Fibroblast of pulmonary artery (primary cell): Measurements from ENCODE around the gene EXOC7.
"Not testable (repeated sequence)": the region's sequence is repeated elsewhere in the genome, so short reads cannot be mapped to it uniquely, and the experiment has no call there.

Experiments used
- DNase-seq: peaks from one replicate; pipeline ENCODE4 v3.0.0-alpha.2; 2010; ENCODE audit warnings: low read depth
- H3K4me3 ChIP-seq: replicated peaks from 2 replicates; pipeline ENCODE4 v1.5.1; 2011; ENCODE audit warnings: low read depth, mild to moderate bottlenecking, control low read depth, low read length, moderate library complexity
- CTCF ChIP-seq: IDR thresholded peaks from 2 replicates; pipeline ENCODE4 v1.5.1; 2011; ENCODE audit warnings: mild to moderate bottlenecking, control low read depth, low read length, inconsistent platforms; ENCODE audit errors: missing control alignments

Gene EXOC7

GRCh38 chr17:76046064-76046463, 57.5 kb downstream of the EXOC7 start:
- no peak overlapping the region for H3K4me3 ChIP-seq
- no peak for TF ChIP-seq CTCF
- DNase-seq, result no peak

- DNase-seq, H3K4me3 ChIP-seq: not testable (repeated sequence)
Observed at GRCh38 chr17:76044475-76045007, 59.0 kb downstream of the EXOC7 start.

- DNase-seq, H3K4me3 ChIP-seq: not testable (repeated sequence)
Observed at GRCh38 chr17:76042868-76043267, 60.7 kb downstream of the EXOC7 start.

- DNase-seq, result no peak
- TF ChIP-seq CTCF, result no peak
- no peak overlapping the region for H3K4me3 ChIP-seq
Observed at GRCh38 chr17:76040376-76040775, 63.2 kb downstream of the EXOC7 start.

- TF ChIP-seq CTCF, result no peak
- DNase-seq, result no peak
- H3K4me3 ChIP-seq, result no peak overlapping the region
Observed at GRCh38 chr17:76039121-76039520, 64.5 kb downstream of the EXOC7 start.

- TF ChIP-seq CTCF, result no peak
Observed at GRCh38 chr17:76038050-76038449, 65.5 kb downstream of the EXOC7 start.

GRCh38 chr17:76036497-76037261, 66.9 kb downstream of the EXOC7 start:
- no peak for TF ChIP-seq CTCF
- no peak for DNase-seq
- no peak overlapping the region for H3K4me3 ChIP-seq

More at GRCh38 chr17:76038050-76038449, 65.5 kb downstream of the EXOC7 start:
- no peak overlapping the region for H3K4me3 ChIP-seq
- DNase-seq, result no peak
